Activated CD4-positive, alpha-beta T cell treated with anti-CD3 and anti-CD28 coated beads, Interleukin-2, amount 50 U/mL, for 24 hours (primary cell): ENCODE data around the gene NUDT12.

Source experiments
- DNase-seq, 2 donors: peaks; one replicate each; pipeline ENCODE4 v3.0.0-alpha.2; 2020; ENCODE audit warnings: low read depth in 1 of 2, low spot score in 1 of 2

NUDT12 gene

GRCh38 chr5:103541569-103541968, 21.0 kb downstream of the NUDT12 start:
- no peak for DNase-seq

- no peak for DNase-seq
These were observed 21.5 kb downstream of the NUDT12 start for GRCh38 chr5:103541114-103541513.

- no peak for DNase-seq
These were observed 22.9 kb downstream of the NUDT12 start for GRCh38 chr5:103539376-103540330.

GRCh38 chr5:103532086-103532734, 30.4 kb downstream of the NUDT12 start:
- DNase-seq = no peak

- no peak for DNase-seq
These were observed 36.2 kb downstream of the NUDT12 start for GRCh38 chr5:103526164-103526915.

- DNase-seq = no peak
These were observed 37.2 kb downstream of the NUDT12 start for GRCh38 chr5:103525361-103525760.

- no peak for DNase-seq
These were observed 39.3 kb downstream of the NUDT12 start for GRCh38 chr5:103523319-103523718.

- DNase-seq = no peak
These were observed 40.0 kb downstream of the NUDT12 start for GRCh38 chr5:103522586-103522985.

GRCh38 chr5:103519550-103519949, 43.0 kb downstream of the NUDT12 start:
- no peak for DNase-seq

- no peak for DNase-seq
These were observed 48.2 kb downstream of the NUDT12 start for GRCh38 chr5:103514371-103514770.

- no peak for DNase-seq
These were observed 48.9 kb downstream of the NUDT12 start for GRCh38 chr5:103513701-103514100.

- no peak for DNase-seq
These were observed 50.1 kb downstream of the NUDT12 start for GRCh38 chr5:103512500-103512899.

GRCh38 chr5:103511554-103511885, 51.1 kb downstream of the NUDT12 start:
- DNase-seq = no peak

GRCh38 chr5:103510851-103511553, 51.6 kb downstream of the NUDT12 start:
- DNase-seq = no peak

- DNase-seq = no peak
These were observed 56.8 kb downstream of the NUDT12 start for GRCh38 chr5:103505581-103506305.

GRCh38 chr5:103503066-103503465, 59.5 kb downstream of the NUDT12 start:
- DNase-seq = no peak

- DNase-seq = no peak
These were observed 59.9 kb downstream of the NUDT12 start for GRCh38 chr5:103502662-103503061.
